Ishikawa (cell line): ENCODE results near the gene C21orf91.

Source experiments
- CEBPB ChIP-seq: IDR thresholded peaks from 2 replicates; pipeline ENCODE4 v1.6.1; 2012
- CREB1 ChIP-seq: IDR thresholded peaks from 2 replicates; pipeline ENCODE4 v1.6.1; 2012; ENCODE audit warnings: low read depth
- EP300 ChIP-seq: IDR thresholded peaks from 2 replicates; pipeline ENCODE4 v1.6.1; 2012; ENCODE audit warnings: borderline replicate concordance
- MAX ChIP-seq: IDR thresholded peaks from 2 replicates; pipeline ENCODE4 v1.6.1; 2012
- RAD21 ChIP-seq: IDR thresholded peaks from 2 replicates; pipeline ENCODE4 v1.6.1; 2012; ENCODE audit warnings: low read depth
- TAF1 ChIP-seq: IDR thresholded peaks from 2 replicates; pipeline ENCODE4 v1.6.1; 2012; ENCODE audit warnings: low read depth, mild to moderate bottlenecking
- YY1 ChIP-seq: IDR thresholded peaks from 2 replicates; pipeline ENCODE4 v1.6.1; 2012; ENCODE audit warnings: low read depth

GRCh38 chr21:17828223-17828622 is 9.1 kb upstream of the C21orf91 start:
- TF ChIP-seq RAD21 (no peak), CEBPB (no peak), TAF1 (no peak), EP300 (no peak), CREB1 (no peak), MAX (no peak), YY1 (no peak)
